ENCODE measurements around the gene MFSD11.
"Not testable (repeated sequence)": the region's sequence is repeated elsewhere in the genome, so short reads cannot be mapped to it uniquely, and the experiment has no call there.

The MFSD11 gene

DNA sequence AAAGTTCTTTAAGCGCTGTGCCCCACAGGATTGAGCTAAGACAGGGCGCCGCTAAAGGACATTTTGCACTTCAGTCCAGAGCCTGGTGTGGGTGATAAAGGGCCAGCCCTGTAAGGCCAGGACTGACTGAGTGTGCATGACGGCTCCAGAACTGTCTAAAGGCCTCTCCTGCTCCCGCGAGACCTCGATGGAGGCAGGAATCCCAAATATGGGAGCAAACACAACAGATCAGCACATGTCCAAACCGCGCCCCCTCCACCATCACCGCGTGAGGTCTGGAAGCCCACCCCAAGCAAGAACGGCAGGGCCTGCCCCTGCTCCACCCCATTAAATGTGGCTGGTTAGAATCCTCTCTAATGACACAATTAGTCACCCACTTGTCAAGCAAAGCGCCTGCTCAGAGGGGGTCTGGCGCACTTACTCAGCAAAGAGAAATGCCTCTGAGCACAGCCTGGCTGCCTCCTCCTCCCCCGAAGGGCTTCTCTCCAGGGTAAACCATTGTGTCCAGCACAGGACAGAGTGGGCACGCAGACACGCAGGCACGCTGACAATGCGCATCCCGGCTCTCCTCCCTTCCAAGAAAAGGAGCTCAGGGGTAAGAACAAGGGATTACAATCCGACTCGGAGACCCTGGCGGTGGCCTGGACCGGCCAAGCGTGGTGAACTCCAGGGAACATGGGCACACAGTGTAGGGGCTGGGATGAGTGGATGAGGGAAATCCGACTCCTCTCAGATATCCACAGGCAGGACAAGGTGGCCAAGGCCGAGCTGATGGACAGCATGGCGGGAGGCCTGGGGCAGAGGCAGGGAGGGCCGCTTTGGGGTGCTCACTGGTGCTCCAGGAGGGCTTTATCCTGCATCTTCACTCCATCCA lies 28.6 kb upstream of the MFSD11 start:
- peak; percentile 71 for DNase-seq

DNA sequence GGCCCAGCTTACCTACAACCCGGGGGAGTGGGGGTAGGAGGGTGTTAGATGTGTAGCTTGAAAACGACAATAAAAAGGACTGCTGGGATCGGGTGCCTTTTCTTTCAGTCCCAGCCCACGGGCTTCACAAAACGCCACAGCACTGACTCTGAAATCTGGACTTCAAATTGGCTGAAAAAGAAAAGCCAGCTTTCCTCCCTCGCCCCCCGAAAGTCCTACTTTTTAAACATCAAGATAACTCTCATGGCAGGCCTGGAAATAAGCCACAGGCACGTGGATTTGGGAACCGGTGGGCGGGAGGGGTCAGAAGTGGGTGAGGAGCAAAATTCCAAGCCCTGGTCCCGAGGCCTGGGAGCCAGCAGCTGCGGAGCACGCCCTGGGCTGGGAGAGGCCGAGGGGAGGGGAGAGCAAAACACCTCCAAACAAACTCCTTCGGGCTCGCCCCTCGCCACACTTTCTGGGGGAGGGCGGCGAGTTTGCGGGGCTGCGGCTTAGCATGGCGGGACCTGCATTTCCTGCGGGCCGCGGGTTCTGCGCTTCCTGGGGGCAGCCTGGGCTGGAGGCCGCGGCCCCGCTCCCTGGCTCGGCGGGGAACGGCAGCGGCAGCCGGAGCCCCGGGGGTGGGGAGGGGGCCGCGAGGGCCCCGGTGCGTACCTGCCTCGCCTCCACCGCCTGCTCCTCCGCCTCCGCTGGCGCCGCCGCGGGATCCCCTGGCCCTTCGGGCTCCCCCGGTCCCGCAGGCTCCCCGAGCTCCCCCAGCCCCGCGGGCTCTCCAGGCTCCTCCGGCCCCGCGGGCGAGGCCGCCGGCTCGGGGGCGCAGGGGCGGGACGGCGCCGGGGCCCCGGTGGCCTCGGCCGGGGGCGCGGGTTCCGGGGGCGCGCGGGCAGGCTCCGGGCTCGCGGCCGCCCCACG lies 27.7 kb upstream of the MFSD11 start:
- DNase-seq, result peak; percentile 64

DNA sequence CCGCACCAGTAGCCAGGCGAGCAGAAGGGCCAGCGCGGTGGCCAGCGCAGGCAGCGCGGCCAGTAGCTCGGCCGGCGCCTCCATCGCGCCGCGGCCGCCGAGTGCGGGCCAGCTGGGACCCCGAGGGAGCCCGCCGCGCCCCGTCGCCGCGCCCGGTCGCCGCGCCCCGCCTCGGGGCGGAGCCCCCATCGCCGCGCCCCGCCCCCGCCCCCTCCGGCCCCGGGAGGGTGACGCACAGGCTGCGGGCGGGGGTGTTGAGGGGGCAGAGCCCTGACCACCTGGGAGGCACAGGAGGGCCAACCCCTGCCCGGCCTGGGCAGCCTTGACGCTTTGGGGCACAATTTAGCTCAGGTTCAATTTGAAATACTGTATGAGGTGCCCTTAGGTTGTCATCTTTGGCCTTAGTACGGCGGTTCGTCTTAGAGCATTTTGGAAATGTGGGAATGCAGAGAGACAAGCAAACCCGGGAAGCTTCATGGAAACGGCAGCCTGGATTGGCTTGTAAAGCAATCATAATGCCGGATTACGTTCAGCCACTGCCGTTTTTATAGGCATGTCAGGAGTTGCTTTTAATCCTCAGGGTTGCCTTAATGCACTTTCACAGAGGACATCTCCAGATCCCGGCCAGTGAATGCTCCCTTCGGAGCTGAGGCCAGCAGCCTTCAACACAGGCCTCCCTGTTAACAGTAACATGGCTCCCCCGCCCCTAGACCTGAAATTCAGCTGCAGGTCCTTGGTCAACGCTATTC lies 26.9 kb upstream of the MFSD11 start, which contains the start of gene MXRA7:
MXRA7 (minus strand) TSS at position 103 of the 749 bp plus-strand sequence; CDS start at position 84, 19 bp downstream.
- peak; percentile 84 for DNase-seq

DNA sequence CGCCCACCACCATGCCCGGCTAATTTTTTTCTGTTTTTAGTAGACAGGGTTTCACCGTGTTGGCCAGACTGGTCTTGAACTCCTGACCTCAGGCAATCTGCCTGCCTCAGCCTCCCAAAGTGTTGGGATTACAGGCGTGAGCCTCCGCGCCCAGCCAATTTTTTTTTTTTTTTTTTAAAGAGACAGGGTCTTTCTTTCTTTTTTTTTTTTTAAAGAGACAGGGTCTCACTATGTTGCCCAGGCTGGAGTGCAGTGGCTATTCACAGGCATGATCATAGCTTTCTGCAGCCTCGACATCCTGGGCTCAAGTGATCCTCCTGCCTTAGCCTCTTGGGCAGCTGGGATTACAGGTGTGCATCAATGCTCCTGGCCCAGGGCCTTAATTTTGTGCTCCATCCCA lies 25.6 kb upstream of the MFSD11 start:
- DNase-seq, result not testable (repeated sequence)

DNA sequence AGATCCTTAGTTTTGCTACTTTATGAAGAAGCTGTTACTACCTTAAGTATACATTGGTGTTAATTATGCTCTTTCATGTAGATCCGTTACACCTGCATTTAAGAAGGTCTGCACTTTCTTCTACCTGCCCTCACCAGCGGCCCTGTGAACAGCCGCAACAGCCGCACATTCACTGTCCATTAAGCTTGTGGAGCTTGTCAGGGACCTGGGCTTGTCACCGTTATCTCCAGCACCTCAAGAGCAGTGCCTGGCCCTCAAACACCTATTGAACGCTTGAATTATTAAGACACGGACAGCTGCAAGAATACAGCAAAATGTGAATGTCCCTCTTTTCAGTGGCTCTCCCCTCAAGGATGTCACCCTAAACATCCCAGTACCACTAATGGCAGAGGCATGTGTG lies 24.2 kb upstream of the MFSD11 start:
- DNase-seq, result no peak

DNA sequence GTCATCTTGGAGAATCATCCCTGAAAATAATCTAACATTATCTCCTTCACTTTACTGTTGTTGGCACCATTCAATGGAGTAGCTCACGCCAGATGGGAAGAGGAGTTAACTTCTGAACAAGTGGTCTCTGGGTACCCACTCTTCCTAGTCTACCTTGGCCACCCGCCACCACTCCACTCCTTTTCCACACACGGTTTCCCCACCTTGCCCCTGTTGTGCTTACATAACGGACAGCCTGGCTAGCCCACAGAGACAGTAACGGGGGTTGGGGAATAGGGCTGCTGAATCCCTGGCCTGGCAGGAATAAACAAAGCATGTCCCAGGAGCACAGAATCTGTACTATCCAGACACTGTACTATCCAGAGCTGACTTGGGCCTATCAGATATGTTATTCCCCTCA lies 23.6 kb upstream of the MFSD11 start:
- no peak for DNase-seq

DNA sequence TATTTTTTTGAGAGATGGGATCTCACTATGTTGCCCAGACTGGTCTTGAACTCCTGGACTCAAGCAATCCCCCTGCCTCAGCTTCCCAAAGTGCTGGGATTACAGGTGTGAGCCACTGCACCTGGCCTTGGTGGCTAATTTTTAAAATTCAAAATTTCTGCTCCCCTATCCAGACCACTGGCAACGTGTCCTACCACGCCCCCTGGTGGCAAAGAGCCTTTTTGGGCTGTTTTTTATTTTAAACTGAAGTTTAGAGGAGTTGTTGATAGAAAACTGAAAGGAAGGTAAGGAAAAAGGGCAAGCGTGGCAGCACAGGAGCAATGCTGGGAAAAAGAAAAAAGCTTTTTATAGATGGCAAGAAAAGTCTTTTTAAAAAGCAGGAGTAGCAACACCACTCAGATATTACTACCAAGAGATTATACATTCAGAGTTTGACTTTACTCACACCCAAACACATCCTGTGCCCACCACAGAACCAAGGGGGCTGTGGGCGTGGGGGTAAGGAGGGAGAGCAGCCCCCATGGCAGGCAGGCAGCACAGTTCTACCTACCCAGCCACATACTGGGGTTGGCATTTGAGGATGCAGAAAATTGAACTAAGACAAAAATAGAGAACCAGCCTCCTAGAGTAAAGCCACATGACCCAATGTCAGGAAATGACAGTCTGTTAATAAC lies 23.0 kb upstream of the MFSD11 start:
- peak; percentile 63 for DNase-seq

DNA sequence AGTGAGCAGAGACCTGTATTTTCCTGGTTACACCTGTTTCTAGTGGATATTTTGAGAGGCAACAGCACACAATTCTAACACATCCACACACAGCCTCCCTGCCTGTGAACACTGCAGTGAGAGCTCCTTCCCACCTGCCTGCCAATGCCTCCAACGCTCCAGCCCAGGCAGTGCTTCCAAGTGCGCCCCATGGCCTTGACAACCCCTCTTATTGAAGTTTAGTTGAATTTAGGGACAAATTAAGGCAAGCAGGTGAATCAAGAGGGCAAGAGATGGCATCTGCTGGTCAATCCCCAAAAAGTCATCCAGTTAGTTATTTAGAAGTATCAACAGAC lies 22.5 kb upstream of the MFSD11 start:
- no peak for DNase-seq

DNA sequence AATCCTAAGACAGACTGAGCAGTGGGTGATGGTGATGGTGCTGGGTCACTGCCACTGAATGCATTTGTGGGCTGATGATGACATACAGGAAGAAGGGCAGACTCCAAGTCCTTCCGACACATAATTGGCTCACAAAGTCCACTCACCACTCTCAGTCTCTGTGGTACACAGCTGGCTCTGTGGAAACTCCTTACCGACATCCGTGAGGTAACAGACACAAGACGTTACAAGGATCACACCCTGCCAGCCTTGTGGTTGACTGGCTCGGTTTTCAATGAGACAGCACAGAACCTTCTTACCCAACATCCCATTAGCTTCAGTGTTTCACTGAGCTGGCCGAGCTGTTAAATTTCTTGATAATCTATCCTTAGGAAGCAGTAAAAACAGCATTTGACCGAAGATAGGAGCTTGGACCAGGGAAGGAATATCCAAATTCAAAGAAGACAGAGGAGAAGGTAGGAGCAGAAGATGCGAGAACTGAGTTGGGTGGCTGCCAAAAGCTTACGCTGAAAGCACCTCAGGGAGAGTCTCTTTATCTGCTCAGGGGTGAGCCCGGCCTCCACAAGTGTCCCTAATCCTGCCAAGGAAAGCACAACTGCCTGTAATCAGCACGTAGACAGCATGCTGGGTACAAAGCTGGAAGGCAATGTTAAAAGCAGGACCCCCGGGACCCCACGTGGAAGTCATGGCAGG lies 21.6 kb upstream of the MFSD11 start:
- no peak for DNase-seq

DNA sequence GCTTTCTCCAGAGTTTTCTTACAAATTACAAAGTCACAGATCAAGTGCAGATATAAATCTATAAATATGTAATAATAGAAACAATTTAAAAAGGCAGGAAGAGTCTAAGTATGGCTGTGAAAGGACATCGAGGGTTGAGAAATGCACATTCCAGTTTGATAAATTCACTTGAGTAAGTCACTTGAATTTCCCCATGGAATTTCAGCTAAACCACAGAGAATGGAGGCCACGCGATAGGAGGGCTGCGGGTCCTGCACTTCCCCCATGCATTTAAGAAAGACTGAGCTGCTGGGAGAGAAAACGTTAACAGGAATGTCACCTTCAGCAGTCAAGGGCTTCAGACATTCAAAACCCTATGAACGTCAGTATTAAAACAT lies 21.1 kb upstream of the MFSD11 start:
- DNase-seq, result no peak

DNA sequence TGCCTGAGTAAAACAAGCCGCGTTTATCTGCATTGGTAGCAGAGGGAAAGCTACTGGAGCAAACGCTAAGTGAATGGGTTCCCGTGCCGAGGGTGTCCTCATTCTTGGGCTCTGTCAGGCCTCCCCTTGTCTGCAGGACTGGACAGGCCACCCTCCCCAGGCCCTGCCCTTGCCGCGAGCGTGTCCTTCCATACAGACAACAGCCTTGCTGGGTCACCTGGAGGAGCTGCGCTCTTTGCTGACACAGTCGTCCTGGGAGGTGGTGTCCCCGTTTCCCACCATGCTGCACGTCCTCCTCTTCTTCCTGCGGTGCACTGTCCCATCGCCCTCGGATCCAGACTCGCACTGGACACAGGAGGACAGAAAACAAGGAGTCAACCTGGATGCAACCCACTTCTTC lies 19.4 kb upstream of the MFSD11 start:
- no peak for DNase-seq

DNA sequence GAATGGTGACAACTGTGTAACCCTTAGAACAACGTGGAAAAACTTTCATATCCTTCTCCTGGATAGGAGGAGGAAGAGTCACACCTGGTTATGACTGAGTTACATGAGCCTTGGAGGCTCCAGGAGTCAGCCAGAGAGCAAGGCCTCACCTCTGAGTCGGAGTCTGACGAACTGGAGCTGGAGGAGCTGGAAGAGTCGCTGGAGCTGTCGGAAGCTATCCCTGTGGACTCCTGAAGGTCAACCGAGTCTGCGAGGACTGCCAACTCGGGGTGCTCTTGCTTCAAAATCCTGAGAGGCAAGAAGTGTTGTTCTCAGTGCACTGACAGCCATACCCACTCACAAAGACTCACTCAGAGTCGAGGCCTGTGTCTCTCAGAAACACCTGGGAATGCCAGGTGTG lies 17.7 kb upstream of the MFSD11 start:
- DNase-seq, result no peak

DNA sequence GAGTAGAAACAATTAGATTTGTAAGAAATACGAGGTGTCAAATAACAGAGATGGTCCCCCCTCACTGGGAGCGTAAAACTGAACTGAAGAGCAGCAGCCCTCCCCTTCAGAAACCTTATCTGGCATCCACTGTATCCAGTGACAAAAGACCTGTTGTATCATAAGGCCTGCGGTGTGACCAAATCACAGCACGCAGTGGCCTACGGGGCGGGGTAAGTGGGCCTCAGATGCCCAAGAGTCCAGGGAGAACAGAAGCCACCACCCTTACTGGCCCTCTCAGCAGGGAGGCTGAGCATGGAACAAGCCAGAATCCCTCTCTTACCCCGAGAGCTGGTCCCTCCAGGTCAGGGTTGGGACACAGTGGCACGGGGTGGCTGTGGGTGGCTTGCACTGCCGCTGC lies 17.0 kb upstream of the MFSD11 start:
- DNase-seq, result no peak

DNA sequence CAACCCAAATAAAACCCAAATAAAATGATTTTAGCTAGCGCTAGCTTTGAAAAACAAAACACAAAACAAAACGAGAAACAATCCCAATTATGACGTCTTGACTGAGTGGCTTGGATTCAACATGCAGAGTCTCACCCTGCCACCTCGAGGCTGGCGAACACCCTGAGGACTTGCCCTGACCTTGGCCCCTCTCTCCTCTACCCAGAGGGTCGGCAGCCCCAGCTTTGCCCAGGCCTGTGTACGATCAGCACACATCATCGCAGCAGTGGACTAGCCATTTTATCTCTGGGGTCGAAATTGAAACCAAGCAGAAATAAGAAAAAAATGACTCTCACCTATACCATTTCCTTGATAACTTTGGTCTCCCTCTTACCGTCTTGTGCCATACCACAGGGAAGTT lies 16.5 kb upstream of the MFSD11 start:
- no peak for DNase-seq

DNA sequence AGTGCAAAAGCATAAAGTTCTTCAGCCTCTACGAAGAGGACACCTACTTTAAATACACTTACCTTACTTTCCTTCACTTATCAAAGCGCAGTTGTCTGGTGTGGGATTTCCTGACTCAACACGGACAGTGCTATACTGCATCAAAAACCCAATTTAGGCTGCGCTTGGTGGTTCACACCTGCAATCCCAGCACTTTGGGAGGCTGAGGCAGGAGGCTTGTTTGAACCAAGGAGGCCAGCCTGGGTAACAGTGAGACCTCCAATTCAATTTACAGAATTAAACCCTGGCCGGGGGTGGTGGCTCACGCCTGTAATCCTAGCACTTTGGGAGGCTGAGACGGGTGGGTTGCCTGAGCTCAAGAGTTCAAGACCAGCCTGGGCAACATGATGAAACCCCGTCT lies 15.6 kb upstream of the MFSD11 start:
- DNase-seq, result no peak

DNA sequence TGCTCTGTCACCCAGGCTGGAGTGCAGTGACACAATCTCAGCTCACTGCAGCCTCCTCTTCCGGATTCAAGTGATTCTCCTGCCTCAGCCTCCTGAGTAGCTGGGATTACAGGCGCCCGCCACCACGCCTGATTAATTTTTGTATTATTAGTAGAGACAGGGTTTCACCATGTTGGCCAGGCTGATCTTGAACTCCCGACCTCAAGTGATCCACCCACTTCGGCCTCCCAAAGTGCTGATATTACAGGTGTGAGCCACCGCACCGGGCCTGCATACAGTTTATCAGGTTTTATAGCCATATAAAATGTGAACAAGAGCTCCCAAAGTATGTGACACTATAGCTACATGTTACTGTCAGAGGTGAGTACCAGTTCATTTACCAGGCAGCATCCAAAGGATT lies 14.9 kb upstream of the MFSD11 start:
- not testable (repeated sequence) for DNase-seq

DNA sequence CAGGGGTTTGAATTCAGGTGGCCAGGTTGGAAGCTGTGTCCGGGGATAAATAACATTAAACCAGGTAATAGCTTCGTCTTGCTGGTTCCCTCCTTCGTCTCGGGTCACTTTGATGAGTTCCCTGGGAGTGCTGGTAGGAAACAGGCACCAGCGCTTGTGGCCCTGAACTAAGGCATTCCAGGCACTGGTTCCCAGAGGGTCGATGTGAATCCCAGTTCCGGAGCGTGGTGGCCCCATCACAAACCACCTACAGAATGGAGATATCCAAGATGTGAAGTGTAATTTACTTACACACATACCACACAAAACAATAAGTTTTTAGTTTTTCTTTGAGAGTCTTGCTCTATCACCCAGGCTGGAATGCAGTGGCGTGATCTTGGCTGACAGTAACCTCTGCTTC lies 14.1 kb upstream of the MFSD11 start:
- DNase-seq, result no peak

DNA sequence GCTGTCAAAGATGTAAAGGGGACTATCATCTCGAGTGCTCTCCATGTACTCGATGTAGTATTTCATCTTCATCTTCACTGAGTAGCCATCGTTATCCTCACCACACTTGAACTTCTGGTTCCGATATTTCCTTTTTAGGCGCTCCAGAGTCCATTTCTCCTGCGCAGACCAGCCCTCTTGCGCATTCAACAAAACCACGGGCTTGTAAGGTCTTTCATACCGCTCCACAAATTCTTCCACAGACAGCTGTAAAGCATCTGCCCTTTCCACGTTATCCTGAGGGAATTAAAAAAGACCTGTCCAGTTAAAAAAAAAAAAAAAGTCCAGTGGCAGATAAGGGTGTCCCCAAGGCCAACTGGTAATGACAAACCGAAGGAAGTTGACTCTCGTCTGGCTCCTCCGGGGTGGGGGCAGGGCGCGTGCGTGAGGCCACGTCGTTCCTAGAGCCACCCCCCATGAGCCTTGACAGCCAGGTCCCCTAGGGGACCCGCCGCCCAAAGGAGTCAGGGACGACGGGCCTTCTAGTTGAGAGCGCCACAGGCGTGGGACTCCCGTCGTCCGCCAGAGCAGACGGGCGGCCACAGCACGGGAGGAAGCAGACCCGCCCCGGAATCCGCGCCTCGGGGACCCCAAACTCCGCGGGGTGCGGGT lies 12.2 kb upstream of the MFSD11 start:
- DNase-seq, result peak; percentile 69

DNA sequence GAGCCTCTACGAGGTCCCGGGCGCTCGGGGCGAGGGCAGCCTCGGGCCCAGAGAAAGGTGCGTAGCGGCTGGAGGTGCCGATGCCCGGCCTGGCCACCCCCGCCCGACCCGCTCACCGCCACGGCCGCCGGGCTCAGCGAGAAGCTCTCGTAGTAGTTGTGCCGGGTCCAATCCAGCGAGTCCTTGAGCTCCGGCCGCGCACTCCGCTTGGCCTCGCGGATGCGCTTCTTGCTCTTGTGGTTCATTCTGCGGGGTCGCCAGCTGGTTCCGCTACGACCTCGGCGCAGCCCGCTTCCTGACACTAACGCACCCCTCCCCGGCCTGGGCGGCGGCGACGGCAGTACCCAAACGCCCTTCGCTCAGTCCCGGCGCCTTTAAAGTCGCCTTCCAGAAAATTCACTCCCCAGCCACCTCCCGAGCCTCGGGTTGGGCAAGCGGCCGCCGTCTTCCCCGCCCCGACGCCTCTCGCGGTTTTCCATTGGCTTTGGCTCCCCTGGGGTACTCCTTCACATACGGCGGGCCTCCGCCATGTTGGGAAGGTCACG lies 11.6 kb upstream of the MFSD11 start, which contains the start of gene JMJD6:
JMJD6 (minus strand) TSS at position 376 of the 545 bp plus-strand sequence; CDS start at position 245, 131 bp downstream.
- peak; percentile 98 for DNase-seq

DNA sequence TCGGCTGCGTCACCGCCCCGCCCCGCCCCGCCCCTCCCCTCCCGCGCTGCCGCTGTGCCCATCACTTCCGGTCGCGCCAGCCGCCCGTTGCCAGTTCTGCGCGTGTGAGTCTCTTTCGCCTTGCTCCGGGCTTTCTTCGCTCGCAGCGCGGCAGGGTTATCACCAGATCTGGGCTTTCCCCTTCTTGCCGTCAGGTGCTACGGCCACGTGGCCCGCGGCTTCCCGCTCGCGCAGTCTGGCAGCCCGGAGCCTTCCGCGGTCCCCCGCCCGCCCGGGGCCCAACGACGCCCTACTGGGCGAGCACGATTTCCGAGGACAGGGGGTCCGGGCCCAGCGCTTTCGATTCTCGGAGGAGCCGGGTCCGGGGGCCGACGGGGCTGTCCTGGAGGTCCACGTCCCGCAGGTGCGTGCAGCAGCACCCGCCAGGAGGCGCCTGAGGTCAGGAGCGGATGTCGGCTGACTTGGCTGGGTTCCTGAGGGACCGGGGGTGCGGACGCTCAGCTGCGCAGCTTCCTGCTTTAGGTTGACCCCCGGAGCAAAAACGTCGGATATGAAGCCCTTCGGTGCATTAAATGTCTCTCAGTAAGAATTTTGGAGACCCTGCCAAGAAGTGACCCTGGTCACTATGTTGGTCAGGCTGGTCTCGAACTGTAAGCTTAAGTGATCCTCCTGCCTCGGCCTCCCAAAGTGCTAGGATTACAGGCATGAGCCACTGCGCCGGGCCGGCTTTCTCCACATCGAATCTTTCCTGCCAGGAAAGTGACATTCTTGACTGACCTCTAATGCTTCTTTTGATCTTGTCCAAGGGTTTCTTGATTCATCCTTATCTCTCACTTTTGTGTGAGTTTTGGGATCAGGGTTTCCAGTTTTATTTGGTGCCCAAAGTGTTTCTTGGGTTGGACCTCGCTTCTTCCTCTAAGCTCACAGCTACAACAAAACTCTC lies 10.9 kb upstream of the MFSD11 start, which contains the start of gene METTL23:
METTL23 (plus strand) TSS at position 64 of the 943 bp plus-strand sequence. CDS start 2,872 bp downstream, outside the sequence.
- peak; percentile 89 for DNase-seq

Data from left hindlimb (tissue), 1 donor.